ENCODE data around the gene ABCD2.

- TF ChIP-seq ZNF184 (tag by site-specific recombination; IDR thresholded peaks at IDR 0.05) (no peak), ZNF311 (tag by site-specific recombination; IDR thresholded peaks at IDR 0.05; ENCODE audit: borderline replicate concordance) (no peak)
These were observed 114.0 kb downstream of the ABCD2 start for GRCh38 chr12:39505554-39505953.
